Vagina (tissue), 2 donors: ENCODE results near the gene ASH1L. TPM values are rescaled to one million over a fixed set of nuclear protein-coding genes. Genes with fewer than 3 reads are reported as not detected.

ENCODE experiments used
- DNase-seq, 2 donors: peaks; one replicate each; pipeline ENCODE4 v3.0.0-alpha.2; 2017; ENCODE audit errors: extremely low spot score in 2 of 2
- H3K27ac ChIP-seq: fragments of 200-600 bp; sonication (generic); one replicate; pipeline ENCODE4 v1.5.1; 2019
- H3K27me3 ChIP-seq: fragments of 200-600 bp; sonication (generic); one replicate; pipeline ENCODE4 v1.5.1; 2019
- H3K36me3 ChIP-seq, 2 donors: fragments of 200-600 bp; sonication (generic); one replicate each; pipeline ENCODE4 v1.5.1; 2017 to 2019
- H3K4me1 ChIP-seq: fragments of 200-600 bp; sonication (generic); one replicate; pipeline ENCODE4 v1.5.1; 2019
- H3K4me3 ChIP-seq, 2 donors: fragments of 200-600 bp; sonication (generic); 1 replicate in 1 of 2; 2 replicates in 1 of 2; pipeline ENCODE4 v1.5.1; 2016 to 2019
- H3K9me3 ChIP-seq: fragments of 200-600 bp; sonication (generic); one replicate; pipeline ENCODE4 v1.5.1; 2019
- POLR2A ChIP-seq, 2 donors: fragments of 450-650 bp; IDR thresholded peaks; one replicate each; pipeline ENCODE4 v1.6.1; 2017; ENCODE audit warnings: antibody characterized with exemption in 2 of 2, mild to moderate bottlenecking in 2 of 2, moderate library complexity in 2 of 2
- POLR2AphosphoS5 ChIP-seq, 2 donors: sonication (generic); formaldehyde crosslinking; IDR thresholded peaks; one replicate each; pipeline ENCODE4 v1.9.0; 2017; ENCODE audit warnings: antibody characterized with exemption in 2 of 2, mild to moderate bottlenecking in 2 of 2, low read depth in 1 of 2; ENCODE audit not compliant: insufficient read depth in 1 of 2
- intact Hi-C: fragments of 100-400 bp; cut with DNase I; formaldehyde crosslinking; loops from one replicate; pipeline ENCODE4 v1.15.1; 2023
- total RNA-seq: library from RNA; depleted of rRNA; stranded (reverse); fragments of >200 nt; gene quantifications from one replicate; pipeline ENCODE4 v1.2.3, GENCODE V29; 2016
- TF ChIP-seq, protein P1 (sequence below), 3 experiments: fragments of 450-650 bp in 2 of 3; fragments of 200-600 bp in 1 of 3; sonication (generic) in 1 of 3; IDR thresholded peaks; one replicate each; pipeline ENCODE4 v1.5.1; 2017 to 2019; ENCODE audit warnings: antibody characterized with exemption in 3 of 3, mild to moderate bottlenecking in 2 of 3, moderate library complexity in 2 of 3

Gene ASH1L
- total RNA-seq, 1 donor from 2014 or later, result 74.9 TPM

DNA sequence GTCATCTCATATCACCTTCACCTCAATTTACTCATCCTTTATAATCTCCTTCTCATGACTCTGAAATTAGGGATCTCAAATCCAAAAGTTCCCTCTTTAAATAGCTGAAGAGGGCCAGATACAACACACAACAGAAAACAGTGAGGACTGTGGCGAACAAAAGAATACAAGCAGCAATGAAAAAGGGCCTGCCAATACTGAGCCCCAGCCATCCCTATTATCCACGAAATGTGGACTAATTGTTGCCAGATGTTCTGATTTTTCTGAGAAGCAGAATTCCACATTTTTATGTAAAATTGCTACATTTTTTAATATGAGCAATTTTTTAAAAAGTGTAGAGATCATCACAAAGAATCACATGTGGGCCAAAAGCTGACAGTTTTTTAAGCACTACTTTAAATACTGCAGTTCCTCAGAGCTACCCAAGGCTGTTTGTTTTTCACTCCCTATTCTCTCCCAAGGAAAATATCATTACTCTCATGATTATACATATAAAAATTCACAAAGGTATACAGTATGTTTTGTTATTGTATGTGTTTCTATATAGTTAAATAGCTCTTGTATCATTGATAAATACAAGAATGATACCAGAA, 90.0 kb downstream of the ASH1L start:
- no peak overlapping the region for H3K27ac ChIP-seq
- no peak overlapping the region for H3K4me3 ChIP-seq
- H3K4me1 ChIP-seq, result peaks cover 15% of the 10 kb centered on the region
- H3K9me3 ChIP-seq, result no peaks in the 10 kb centered on the region
- TF ChIP-seq, protein P1, sequence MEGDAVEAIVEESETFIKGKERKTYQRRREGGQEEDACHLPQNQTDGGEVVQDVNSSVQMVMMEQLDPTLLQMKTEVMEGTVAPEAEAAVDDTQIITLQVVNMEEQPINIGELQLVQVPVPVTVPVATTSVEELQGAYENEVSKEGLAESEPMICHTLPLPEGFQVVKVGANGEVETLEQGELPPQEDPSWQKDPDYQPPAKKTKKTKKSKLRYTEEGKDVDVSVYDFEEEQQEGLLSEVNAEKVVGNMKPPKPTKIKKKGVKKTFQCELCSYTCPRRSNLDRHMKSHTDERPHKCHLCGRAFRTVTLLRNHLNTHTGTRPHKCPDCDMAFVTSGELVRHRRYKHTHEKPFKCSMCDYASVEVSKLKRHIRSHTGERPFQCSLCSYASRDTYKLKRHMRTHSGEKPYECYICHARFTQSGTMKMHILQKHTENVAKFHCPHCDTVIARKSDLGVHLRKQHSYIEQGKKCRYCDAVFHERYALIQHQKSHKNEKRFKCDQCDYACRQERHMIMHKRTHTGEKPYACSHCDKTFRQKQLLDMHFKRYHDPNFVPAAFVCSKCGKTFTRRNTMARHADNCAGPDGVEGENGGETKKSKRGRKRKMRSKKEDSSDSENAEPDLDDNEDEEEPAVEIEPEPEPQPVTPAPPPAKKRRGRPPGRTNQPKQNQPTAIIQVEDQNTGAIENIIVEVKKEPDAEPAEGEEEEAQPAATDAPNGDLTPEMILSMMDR (IDR thresholded peaks at IDR 0.05), result no peak
- TF ChIP-seq POLR2A (IDR thresholded peaks at IDR 0.05), result no peak
- no peak for TF ChIP-seq POLR2AphosphoS5 (IDR thresholded peaks at IDR 0.05; ENCODE audit: insufficient read depth in 1 of 2, low read depth in 1 of 2)
- no peaks in the 10 kb centered on the region for H3K27me3 ChIP-seq
- intact Hi-C loops, result no loop called here
- DNase-seq, result no peak
- H3K36me3 ChIP-seq, result no peaks in the 10 kb centered on the region

DNA sequence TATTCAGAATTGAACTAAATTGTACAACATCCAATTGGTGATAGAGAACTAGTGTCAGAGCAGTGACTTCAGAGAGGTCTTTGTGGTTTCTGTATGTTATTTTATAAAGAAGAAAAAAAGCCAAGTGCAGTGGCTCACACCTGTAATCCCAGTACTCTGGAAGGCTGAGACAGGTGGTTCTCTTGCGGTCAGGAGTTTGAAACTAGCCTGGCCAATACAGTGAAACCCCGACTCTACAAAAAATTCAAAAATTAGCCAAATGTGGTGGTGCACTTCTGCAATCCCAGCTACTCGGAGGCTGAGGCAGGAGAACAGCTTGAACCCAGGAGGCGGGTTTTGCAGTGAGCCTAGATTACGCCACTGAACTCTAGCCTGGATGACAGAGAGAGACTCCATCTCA, 90.7 kb downstream of the ASH1L start:
- Histone ChIP-seq H3K4me3 (no peak overlapping the region), H3K27ac (no peak overlapping the region), H3K27me3 (no peaks in the 10 kb centered on the region), H3K9me3 (no peaks in the 10 kb centered on the region), H3K36me3 (no peaks in the 10 kb centered on the region), H3K4me1 (peaks cover 22% of the 10 kb centered on the region)
- TF ChIP-seq, protein P1 (IDR thresholded peaks at IDR 0.05), result no peak
- no peak for TF ChIP-seq POLR2A (IDR thresholded peaks at IDR 0.05)
- TF ChIP-seq POLR2AphosphoS5 (IDR thresholded peaks at IDR 0.05; ENCODE audit: insufficient read depth in 1 of 2, low read depth in 1 of 2), result no peak
- intact Hi-C loops, result no loop called here
- DNase-seq, result no peak

DNA sequence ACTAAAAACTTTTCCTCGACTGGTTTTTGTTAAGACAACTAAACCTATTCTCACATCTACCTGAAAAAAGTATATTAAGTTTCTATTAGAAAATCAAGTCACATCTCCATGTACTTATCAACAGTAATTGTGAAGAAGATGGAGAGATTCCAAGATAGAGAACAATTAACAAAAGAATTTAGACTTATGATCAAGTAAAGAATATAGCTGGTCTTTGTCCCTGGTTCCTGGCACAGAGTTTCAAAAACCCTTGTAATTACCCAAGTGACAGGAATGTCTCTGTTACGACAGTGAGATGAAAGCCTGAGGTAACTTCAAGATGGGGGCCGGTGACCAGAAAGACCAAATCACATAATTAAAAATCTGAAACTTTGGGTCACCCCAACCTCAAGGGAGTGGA, 91.6 kb downstream of the ASH1L start:
- Histone ChIP-seq H3K9me3 (no peaks in the 10 kb centered on the region), H3K4me3 (no peak overlapping the region), H3K27ac (no peak overlapping the region), H3K27me3 (no peaks in the 10 kb centered on the region), H3K36me3 (no peaks in the 10 kb centered on the region), H3K4me1 (peaks cover 31% of the 10 kb centered on the region)
- DNase-seq, result no peak
- intact Hi-C loops, result no loop called here
- TF ChIP-seq, protein P1 (IDR thresholded peaks at IDR 0.05), result no peak
- TF ChIP-seq POLR2AphosphoS5 (IDR thresholded peaks at IDR 0.05; ENCODE audit: insufficient read depth in 1 of 2, low read depth in 1 of 2), result no peak
- no peak for TF ChIP-seq POLR2A (IDR thresholded peaks at IDR 0.05)

DNA sequence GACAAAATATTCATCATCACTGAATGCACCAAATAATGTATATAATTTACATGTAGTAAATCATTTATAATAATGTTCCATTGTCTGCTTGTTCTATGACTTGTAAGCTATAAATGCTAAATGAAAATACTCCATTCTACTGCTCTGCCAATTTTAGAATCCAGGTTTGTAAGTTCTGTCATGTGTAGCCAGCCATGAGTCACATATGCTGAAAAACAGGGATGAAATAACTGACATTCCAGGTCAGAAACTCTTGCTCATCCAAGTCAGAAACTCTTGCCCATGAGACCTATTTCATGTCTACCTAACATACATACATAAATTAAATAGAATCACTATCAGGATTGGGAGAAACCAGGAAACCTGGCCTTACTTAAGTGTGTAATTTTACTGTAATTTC, 95.6 kb downstream of the ASH1L start:
- peak overlapping the region; percentile 33 for H3K27ac ChIP-seq
- no peak for DNase-seq
- no peak overlapping the region for H3K4me3 ChIP-seq
- H3K9me3 ChIP-seq, result no peaks in the 10 kb centered on the region
- no peaks in the 10 kb centered on the region for H3K36me3 ChIP-seq
- intact Hi-C loops, result no loop called here
- TF ChIP-seq, protein P1 (IDR thresholded peaks at IDR 0.05), result no peak
- TF ChIP-seq POLR2AphosphoS5 (IDR thresholded peaks at IDR 0.05; ENCODE audit: insufficient read depth in 1 of 2, low read depth in 1 of 2), result no peak
- no peak for TF ChIP-seq POLR2A (IDR thresholded peaks at IDR 0.05)
- no peaks in the 10 kb centered on the region for H3K27me3 ChIP-seq
- peaks cover 41% of the 10 kb centered on the region for H3K4me1 ChIP-seq

DNA sequence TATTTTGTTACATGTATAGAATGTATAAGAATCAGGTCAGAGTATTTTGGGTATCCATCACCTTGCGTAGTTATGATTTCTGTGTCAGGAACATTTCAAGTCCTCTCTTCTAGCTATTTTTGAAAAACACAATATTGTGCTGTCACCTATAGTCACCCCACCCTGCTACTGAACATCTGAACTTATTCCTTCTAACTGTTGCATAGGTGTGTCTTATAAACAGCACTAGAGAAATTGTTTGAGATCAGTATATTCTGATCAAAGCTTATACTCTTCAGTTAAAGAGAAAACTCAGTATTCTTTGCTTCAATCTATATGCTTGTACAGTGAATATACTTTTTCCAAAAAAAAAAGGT, 96.0 kb downstream of the ASH1L start:
- TF ChIP-seq, protein P1 (IDR thresholded peaks at IDR 0.05), result no peak
- TF ChIP-seq POLR2AphosphoS5 (IDR thresholded peaks at IDR 0.05; ENCODE audit: insufficient read depth in 1 of 2, low read depth in 1 of 2) (no peak), POLR2A (IDR thresholded peaks at IDR 0.05) (no peak)
- H3K27ac ChIP-seq, result peak overlapping the region; percentile 33
- intact Hi-C loops, result no loop called here
- no peak overlapping the region for H3K4me3 ChIP-seq
- H3K27me3 ChIP-seq, result no peaks in the 10 kb centered on the region
- H3K9me3 ChIP-seq, result no peaks in the 10 kb centered on the region
- peaks cover 41% of the 10 kb centered on the region for H3K4me1 ChIP-seq
- DNase-seq, result no peak
- no peaks in the 10 kb centered on the region for H3K36me3 ChIP-seq
